HG03439 (cell line): Measurements from ENCODE around the gene ARHGAP22.

Source experiments
- ATAC-seq: cut with Tn5 transposase; IDR thresholded peaks from one replicate; pipeline ENCODE4 v1.9.1; 2021; ENCODE audit warnings: mild to moderate bottlenecking, moderate library complexity; ENCODE audit not compliant: unreplicated experiment

Gene ARHGAP22

DNA sequence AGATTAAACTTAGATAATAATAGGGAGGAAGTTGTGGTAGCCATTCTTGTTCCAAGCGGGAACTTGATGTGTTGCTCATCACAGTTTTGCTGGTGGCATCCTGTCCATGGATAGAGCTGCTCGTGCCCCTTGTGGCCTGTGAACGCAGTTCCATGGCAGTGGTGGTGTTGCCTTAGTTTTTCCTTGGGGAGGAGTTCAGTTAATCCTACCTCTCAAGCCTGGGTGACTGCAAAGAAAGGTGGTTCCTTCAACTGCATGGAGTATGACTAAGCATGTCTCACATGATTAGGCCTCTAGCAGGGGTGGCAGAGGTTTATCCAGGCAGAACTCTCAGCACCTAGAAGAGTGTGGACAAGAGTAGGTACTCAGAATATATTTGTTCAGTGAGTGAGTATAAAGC is 198.7 kb downstream of the ARHGAP22 start:
- ATAC-seq = no peak

- no peak for ATAC-seq
Observed at GRCh38 chr10:48404646-48405045, 200.2 kb downstream of the ARHGAP22 start.

GRCh38 chr10:48400850-48401220 is 204.0 kb downstream of the ARHGAP22 start:
- no peak for ATAC-seq

GRCh38 chr10:48400129-48400849 is 204.6 kb downstream of the ARHGAP22 start:
- no peak for ATAC-seq

DNA sequence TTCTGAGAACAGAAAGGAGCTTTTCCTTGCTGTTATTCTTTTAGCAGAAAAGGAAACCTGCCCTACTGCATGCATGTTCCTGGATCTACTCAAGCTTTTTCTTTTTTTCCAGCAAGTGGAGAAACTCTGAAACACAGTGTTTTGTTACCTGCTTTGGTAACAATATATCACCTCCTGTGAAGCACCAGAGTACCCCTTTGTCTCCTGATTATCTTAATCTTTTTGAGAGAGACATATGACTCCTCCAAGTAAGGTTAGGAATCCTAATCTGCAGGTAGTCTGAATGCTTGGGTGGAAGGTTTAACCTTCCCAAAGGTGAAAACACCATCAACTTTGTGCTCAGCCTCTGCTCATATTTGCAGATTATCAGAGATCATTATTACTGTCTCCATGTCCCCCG is 205.3 kb downstream of the ARHGAP22 start:
- no peak for ATAC-seq

GRCh38 chr10:48399056-48399541 is 205.8 kb downstream of the ARHGAP22 start:
- no peak for ATAC-seq

GRCh38 chr10:48398261-48398660 is 206.6 kb downstream of the ARHGAP22 start:
- no peak for ATAC-seq
